Upper lobe of right lung (tissue), 1 donor: ENCODE data around the gene PPM1M. TPM values are rescaled to one million over a fixed set of nuclear protein-coding genes. Genes with fewer than 3 reads are reported as not detected.

ENCODE experiments used
- ATAC-seq: fragments of 200-7000 bp; cut with Tn5 transposase; one replicate; pipeline ENCODE4 v1.9.1; 2020; ENCODE audit warnings: mild to moderate bottlenecking, moderate library complexity
- DNase-seq: peaks from one replicate; pipeline ENCODE4 v3.0.0-alpha.2; 2020
- H3K27ac ChIP-seq: fragments of 200-600 bp; one replicate; pipeline ENCODE4 v1.8.0; 2022
- H3K27me3 ChIP-seq: fragments of 200-600 bp; one replicate; pipeline ENCODE4 v1.8.0; 2022; ENCODE audit warnings: mild to moderate bottlenecking
- H3K36me3 ChIP-seq: fragments of 200-600 bp; one replicate; pipeline ENCODE4 v1.8.0; 2022
- H3K4me1 ChIP-seq: fragments of 200-600 bp; one replicate; pipeline ENCODE4 v1.8.0; 2022
- H3K4me3 ChIP-seq: fragments of 200-600 bp; one replicate; pipeline ENCODE4 v1.8.0; 2022; ENCODE audit warnings: mild to moderate bottlenecking
- H3K9me3 ChIP-seq: fragments of 200-600 bp; one replicate; pipeline ENCODE4 v1.8.0; 2022
- intact Hi-C: fragments of 100-400 bp; cut with DNase I; formaldehyde crosslinking; loops from one replicate; pipeline ENCODE4 v1.11.0; 2022
- total RNA-seq: library from RNA; stranded (reverse); fragmentation: NEBNext Ultra II Directional; extraction: Animal tissue kit (Norgen Biotek cat#: 25700); gene quantifications from one replicate; pipeline ENCODE4 v1.2.1, GENCODE V29; 2021
- TF ChIP-seq, protein P1 (sequence below): fragments of 200-600 bp; IDR thresholded peaks from one replicate; pipeline ENCODE4 v1.8.0; 2022; ENCODE audit warnings: antibody characterized with exemption
- donor health status: DM: no; HTN: yes; CAD: no; lungs with severe emphysema.

The PPM1M gene
- total RNA-seq, 1 donor from 2014 or later = 44.0 TPM

DNA sequence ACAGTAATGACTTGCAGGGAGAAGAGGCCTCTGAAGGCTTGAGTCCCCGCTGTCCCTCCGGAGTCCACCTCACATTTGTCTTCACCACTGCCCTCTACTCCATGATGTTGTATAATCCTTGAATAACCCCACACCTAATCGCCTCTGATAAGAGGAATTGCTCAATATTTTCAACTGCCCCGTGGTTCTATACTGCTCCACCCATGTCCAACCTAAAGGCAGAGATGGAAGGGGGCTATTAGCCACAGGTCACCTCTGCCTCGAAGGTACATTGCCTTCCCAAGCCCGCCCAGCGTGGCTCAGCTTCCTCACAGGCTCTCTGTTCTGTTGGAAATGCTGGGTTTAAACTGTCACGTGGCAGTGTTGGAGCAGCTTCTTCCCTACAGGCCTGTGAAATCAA is 32.6 kb upstream of the PPM1M start:
- ATAC-seq (no peak), DNase-seq (no peak)
- no peaks in the 10 kb centered on the region for H3K9me3 ChIP-seq
- H3K27me3 ChIP-seq = no peaks in the 10 kb centered on the region
- H3K36me3 ChIP-seq = peaks cover 78% of the 10 kb centered on the region
- peaks cover 28% of the 10 kb centered on the region for H3K4me1 ChIP-seq
- intact Hi-C loops = no loop called here
- no peak overlapping the region for H3K4me3 ChIP-seq
- H3K27ac ChIP-seq = no peak overlapping the region
- TF ChIP-seq, protein P1, sequence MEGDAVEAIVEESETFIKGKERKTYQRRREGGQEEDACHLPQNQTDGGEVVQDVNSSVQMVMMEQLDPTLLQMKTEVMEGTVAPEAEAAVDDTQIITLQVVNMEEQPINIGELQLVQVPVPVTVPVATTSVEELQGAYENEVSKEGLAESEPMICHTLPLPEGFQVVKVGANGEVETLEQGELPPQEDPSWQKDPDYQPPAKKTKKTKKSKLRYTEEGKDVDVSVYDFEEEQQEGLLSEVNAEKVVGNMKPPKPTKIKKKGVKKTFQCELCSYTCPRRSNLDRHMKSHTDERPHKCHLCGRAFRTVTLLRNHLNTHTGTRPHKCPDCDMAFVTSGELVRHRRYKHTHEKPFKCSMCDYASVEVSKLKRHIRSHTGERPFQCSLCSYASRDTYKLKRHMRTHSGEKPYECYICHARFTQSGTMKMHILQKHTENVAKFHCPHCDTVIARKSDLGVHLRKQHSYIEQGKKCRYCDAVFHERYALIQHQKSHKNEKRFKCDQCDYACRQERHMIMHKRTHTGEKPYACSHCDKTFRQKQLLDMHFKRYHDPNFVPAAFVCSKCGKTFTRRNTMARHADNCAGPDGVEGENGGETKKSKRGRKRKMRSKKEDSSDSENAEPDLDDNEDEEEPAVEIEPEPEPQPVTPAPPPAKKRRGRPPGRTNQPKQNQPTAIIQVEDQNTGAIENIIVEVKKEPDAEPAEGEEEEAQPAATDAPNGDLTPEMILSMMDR = no peak

DNA sequence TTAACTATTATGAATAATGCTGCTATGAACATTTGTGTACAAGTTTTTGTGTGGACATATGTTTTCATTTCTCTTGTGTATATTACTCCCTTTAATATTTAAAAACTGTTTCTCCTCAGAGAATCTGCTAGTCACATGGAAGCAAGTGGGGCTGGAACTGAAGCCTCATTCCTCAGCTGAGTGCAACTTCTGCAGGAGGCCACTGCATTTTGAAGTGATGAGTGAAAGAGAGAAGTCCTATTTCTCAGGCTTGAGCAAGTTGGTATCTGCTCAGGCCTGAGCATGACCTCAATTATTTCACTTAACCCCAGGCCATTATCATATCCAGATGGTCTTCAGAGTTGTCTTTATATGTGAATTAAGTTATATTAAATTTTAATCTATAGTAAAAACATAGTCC is 31.7 kb upstream of the PPM1M start:
- Histone ChIP-seq H3K4me1 (peaks cover 37% of the 10 kb centered on the region), H3K36me3 (peaks cover 69% of the 10 kb centered on the region), H3K27me3 (no peaks in the 10 kb centered on the region), H3K27ac (no peak overlapping the region), H3K9me3 (no peaks in the 10 kb centered on the region), H3K4me3 (no peak overlapping the region)
- TF ChIP-seq, protein P1 = no peak
- no peak for ATAC-seq
- intact Hi-C loops = no loop called here
- no peak for DNase-seq

DNA sequence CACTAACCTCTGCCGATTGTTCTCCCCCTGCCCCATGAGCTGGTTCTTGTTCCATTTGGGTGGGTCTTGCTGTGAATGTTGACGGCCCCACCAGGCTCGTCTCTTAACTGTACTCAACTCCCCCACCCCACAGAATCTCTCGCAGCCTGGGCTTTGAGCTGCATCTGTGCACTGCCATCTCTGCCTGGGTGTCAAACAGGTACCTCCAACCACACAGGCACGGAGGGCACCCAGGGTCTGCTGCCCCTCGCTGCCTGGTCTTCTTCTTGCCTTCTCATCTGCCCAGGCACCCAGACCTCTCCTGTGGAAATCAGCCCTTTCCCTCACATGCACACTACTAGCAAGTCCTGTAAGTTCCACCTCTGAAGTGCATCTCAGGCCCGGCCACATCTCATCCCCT is 30.2 kb upstream of the PPM1M start:
- ATAC-seq (no peak), DNase-seq (no peak)
- Histone ChIP-seq H3K36me3 (peaks cover 55% of the 10 kb centered on the region), H3K4me1 (peaks cover 45% of the 10 kb centered on the region), H3K9me3 (no peaks in the 10 kb centered on the region), H3K27me3 (no peaks in the 10 kb centered on the region), H3K27ac (no peak overlapping the region), H3K4me3 (no peak overlapping the region)
- TF ChIP-seq, protein P1 = no peak
- intact Hi-C loops = no loop called here

DNA sequence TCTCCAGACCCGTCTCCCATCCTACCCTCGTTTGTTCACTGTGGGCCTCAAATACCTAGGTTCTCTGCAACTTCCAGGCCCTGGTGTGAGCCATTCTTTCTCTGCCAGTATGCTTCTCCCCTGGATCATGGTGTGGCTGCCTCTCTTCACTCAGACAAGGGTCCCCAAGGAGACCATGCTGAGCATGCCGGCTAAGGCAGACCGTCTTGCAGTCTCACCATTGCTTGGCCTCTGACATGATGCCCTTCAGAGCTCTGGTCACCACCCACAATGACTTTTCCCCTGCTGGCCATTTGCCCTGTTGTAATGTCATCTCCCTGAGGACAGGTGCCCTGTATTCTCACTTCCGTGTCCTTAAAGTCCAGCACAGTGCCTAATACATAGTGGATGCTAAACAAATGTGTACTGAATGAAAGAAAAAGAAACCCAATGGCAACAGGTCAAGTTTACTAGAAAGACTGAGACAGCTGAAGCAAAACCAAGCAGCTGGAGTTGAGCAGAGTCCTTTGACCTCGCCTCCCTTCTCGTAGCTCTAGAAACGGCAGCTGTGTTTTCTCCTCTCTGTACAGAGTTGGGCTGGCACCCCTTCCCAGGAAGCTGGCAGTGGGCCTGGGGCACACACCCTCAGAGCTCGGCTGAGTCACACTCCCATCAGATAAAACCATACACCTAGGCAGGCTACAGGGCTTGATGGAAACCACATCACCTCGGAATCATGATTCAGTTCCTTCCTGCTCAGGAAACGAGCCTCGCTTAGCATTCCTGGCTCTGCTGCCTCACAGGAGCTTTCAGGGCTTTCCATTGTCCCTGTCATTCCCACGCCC is 28.8 kb upstream of the PPM1M start:
- Histone ChIP-seq H3K4me3 (no peak overlapping the region), H3K9me3 (no peaks in the 10 kb centered on the region), H3K27me3 (no peaks in the 10 kb centered on the region), H3K36me3 (peaks cover 40% of the 10 kb centered on the region), H3K4me1 (peaks cover 50% of the 10 kb centered on the region), H3K27ac (peak overlapping the region; percentile 78)
- DNase-seq (peak; percentile 90), ATAC-seq (peak; percentile 82)
- intact Hi-C loops = no loop called here
- TF ChIP-seq, protein P1 = no peak

DNA sequence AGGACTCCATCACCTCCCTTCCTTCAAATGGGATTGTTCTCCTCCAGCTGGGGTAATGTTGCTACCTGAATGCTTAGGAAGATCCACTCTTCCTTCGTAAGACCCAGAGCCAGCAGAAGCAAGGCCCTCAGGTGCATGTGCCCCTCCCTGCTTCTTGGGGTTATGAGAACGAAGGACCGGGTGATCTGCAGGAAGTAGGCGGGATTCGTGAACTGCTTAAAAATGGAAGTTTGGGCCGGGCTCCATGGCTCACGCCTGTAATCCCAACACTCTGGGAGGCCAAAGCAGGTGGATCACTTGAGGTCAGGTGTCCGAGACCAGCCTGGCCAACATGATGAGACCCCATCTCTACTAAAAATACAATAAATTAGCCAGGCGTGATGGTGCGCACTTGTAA is 28.2 kb upstream of the PPM1M start:
- H3K27me3 ChIP-seq = no peaks in the 10 kb centered on the region
- TF ChIP-seq, protein P1 = no peak
- ATAC-seq (no peak), DNase-seq (no peak)
- no peak overlapping the region for H3K4me3 ChIP-seq
- peaks cover 50% of the 10 kb centered on the region for H3K4me1 ChIP-seq
- no peaks in the 10 kb centered on the region for H3K9me3 ChIP-seq
- intact Hi-C loops = no loop called here
- H3K36me3 ChIP-seq = peaks cover 34% of the 10 kb centered on the region
- H3K27ac ChIP-seq = peak overlapping the region; percentile 78
